Body of pancreas (tissue), 4 donors: Measurements from ENCODE around the gene KCNA4. TPM values are rescaled to one million over a fixed set of nuclear protein-coding genes. Genes with fewer than 3 reads are reported as not detected.
"Not testable (repeated sequence)": the region's sequence is repeated elsewhere in the genome, so short reads cannot be mapped to it uniquely, and the experiment has no call there.

Experiments
- ATAC-seq: fragments of 150-250 bp; one replicate; pipeline ENCODE4 v1.9.1; 2016
- DNase-seq, 4 donors: peaks; one replicate each; pipeline ENCODE4 v3.0.0-alpha.2; 2019
- H3K27ac ChIP-seq, 4 donors: fragments of 200-600 bp; sonication (generic); 1 replicate in 3 of 4; 2 replicates in 1 of 4; pipeline versions ENCODE4 v1.5.1 to v1.6.1; 2016 to 2019; ENCODE audit warnings: mild to moderate bottlenecking in 1 of 4, mixed read lengths in 1 of 4, moderate library complexity in 1 of 4
- H3K27me3 ChIP-seq, 2 donors: fragments of 200-600 bp; sonication (generic); one replicate each; pipeline ENCODE4 v1.6.0; 2016; ENCODE audit warnings: mild to moderate bottlenecking in 1 of 2
- H3K36me3 ChIP-seq, 2 donors: fragments of 200-600 bp; sonication (generic); replicated peaks in 1 of 2; 2 replicates each; pipeline ENCODE4 v1.5.1; 2016; ENCODE audit warnings: low read depth in 2 of 2; ENCODE audit not compliant: insufficient read depth in 1 of 2
- H3K4me1 ChIP-seq: fragments of 200-600 bp; sonication (generic); one replicate; pipeline ENCODE4 v1.6.0; 2016
- H3K4me3 ChIP-seq, 2 donors: fragments of 200-600 bp; sonication (generic); 1 replicate in 1 of 2; 2 replicates in 1 of 2; pipeline ENCODE4 v1.5.1; 2016 to 2019
- H3K9me3 ChIP-seq, 3 donors: fragments of 200-600 bp; sonication (generic); 1 replicate in 2 of 3; 2 replicates in 1 of 3; pipeline ENCODE4 v1.5.1; 2016
- POLR2A ChIP-seq, 3 donors: fragments of 450-650 bp; IDR thresholded peaks; one replicate each; pipeline ENCODE4 v1.6.1; 2016; ENCODE audit warnings: antibody characterized with exemption in 3 of 3, mild to moderate bottlenecking in 2 of 3
- WGBS, 2 donors: methylation state at CpG; one replicate each; pipeline ENCODE4 v1.1.5; 2017; 5-methylcytosine and 5-hydroxymethylcytosine counted together
- intact Hi-C: fragments of 100-400 bp; cut with DNase I; formaldehyde crosslinking; loops from one replicate; pipeline ENCODE4 v1.15.1; 2023
- total RNA-seq, 2 donors: library from RNA; depleted of rRNA; stranded (reverse); fragments of >200 nt; gene quantifications; one replicate each; pipeline ENCODE4 v1.1.0, GENCODE V29; 2016
- TF ChIP-seq, protein P1 (sequence below), 7 experiments: fragments of 450-650 bp in 4 of 7; fragments of 200-600 bp in 3 of 7; sonication (generic) in 3 of 7; IDR thresholded peaks; one replicate each; pipeline ENCODE4 v1.5.1; 2016 to 2019; ENCODE audit warnings: antibody characterized with exemption in 7 of 7

Gene KCNA4
- total RNA-seq, 2 donors from 2014 or later, result 0.33 TPM; not detected in 1

DNA sequence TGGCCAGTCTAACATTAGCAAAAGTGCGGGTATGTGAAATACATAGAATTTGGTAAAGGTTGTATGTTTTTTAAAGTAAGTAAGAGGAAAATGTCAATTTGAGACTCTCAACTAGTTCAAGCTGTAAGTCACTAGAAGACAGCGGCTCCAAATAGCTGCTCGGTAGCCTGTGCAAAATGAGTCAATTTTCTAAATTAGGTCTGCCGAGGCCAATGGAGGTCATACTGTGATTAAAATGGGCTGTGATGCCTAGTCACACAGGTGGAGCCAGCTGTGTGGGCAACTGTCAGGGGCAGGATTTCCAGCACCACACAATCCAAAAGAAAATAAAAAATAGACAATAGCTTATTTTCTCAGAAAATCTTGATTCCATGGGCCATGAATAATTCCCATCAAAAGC lies 32.3 kb downstream of the KCNA4 start:
- Histone ChIP-seq H3K27ac (no peak overlapping the region), H3K27me3 (no peaks in the 10 kb centered on the region), H3K4me3 (no peak overlapping the region), H3K4me1 (no peaks in the 10 kb centered on the region), H3K9me3 (no peaks in the 10 kb centered on the region), H3K36me3 (no peaks in the 10 kb centered on the region)
- 72 to 74% methylated on average over 4 of the region's 4 CpGs for WGBS, 2 donors
- intact Hi-C loops, result no loop called here
- no peak for ATAC-seq
- no peak for DNase-seq
- TF ChIP-seq, protein P1, sequence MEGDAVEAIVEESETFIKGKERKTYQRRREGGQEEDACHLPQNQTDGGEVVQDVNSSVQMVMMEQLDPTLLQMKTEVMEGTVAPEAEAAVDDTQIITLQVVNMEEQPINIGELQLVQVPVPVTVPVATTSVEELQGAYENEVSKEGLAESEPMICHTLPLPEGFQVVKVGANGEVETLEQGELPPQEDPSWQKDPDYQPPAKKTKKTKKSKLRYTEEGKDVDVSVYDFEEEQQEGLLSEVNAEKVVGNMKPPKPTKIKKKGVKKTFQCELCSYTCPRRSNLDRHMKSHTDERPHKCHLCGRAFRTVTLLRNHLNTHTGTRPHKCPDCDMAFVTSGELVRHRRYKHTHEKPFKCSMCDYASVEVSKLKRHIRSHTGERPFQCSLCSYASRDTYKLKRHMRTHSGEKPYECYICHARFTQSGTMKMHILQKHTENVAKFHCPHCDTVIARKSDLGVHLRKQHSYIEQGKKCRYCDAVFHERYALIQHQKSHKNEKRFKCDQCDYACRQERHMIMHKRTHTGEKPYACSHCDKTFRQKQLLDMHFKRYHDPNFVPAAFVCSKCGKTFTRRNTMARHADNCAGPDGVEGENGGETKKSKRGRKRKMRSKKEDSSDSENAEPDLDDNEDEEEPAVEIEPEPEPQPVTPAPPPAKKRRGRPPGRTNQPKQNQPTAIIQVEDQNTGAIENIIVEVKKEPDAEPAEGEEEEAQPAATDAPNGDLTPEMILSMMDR (IDR thresholded peaks at IDR 0.05), result no peak
- no peak for TF ChIP-seq POLR2A (IDR thresholded peaks at IDR 0.05)

DNA sequence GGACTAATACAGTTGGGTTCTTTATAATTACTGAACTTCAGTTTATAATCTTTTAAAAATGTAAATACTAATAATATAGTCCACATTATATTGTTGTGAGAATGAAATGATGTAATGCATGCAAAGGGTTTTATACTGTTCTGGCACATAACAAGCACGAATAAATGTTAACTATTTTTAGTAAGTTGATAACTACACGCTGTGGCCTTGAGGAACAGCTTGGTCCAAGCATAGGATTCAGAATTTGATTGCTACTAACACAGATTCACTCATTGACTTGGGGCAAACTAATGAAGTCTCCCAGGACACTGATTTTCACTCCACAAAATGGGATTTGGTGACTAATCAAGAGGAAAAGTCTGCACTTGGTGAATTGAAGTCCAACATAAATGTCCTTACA lies 38.3 kb downstream of the KCNA4 start:
- H3K27ac ChIP-seq, result no peak overlapping the region
- H3K4me3 ChIP-seq, result no peak overlapping the region
- ATAC-seq (no peak), DNase-seq (no peak)
- no peaks in the 10 kb centered on the region for H3K36me3 ChIP-seq
- H3K9me3 ChIP-seq, result no peaks in the 10 kb centered on the region
- no peaks in the 10 kb centered on the region for H3K27me3 ChIP-seq
- 29 to 37% methylated on average over 2 of the region's 2 CpGs for WGBS, 2 donors
- TF ChIP-seq POLR2A (IDR thresholded peaks at IDR 0.05), result no peak
- TF ChIP-seq, protein P1 (IDR thresholded peaks at IDR 0.05), result no peak
- intact Hi-C loops, result no loop called here
- H3K4me1 ChIP-seq, result no peaks in the 10 kb centered on the region

DNA sequence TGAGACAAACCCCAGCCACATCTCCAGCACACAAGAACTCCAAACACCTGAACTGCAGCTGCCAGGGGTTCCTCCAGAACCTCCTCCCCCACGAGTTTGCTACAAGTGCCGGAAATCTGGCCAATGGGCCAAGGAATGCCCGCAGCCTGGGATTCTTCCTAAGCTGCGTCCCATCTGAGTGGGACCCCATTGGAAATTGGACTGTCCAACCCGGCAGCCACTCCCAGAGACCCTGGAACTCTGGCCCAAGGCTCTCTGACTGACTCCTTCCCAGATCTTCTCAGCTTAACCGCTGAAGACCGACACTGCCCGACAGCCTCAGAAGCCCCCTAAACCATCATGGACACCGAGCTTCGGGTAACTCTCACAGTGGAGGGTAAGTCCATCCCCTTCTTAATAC lies 41.2 kb downstream of the KCNA4 start:
- ATAC-seq, H3K4me1 ChIP-seq, H3K27ac ChIP-seq, H3K4me3 ChIP-seq, intact Hi-C loops, H3K9me3 ChIP-seq, DNase-seq, H3K27me3 ChIP-seq, H3K36me3 ChIP-seq: not testable (repeated sequence)
- 78 to 85% methylated on average over 10 of the region's 10 CpGs for WGBS, 2 donors

DNA sequence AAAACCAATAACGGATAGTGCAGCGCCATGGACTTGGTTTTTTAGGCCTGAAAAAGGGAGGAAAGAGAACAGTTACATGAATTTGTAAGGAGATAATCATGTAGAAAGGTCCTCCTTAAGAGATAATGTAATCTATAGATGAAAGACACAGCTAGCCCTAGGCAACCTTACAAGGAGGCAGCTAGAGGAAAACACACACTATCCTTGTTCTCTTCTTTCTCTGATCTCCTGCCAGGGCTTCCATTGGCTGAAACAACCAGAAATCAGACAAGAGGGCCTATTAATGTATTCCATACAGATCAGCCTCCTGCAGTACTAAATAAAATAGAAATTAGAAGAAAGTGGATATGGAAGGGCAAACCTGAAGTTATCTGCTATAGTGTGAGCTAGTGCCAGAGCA lies 53.0 kb downstream of the KCNA4 start:
- intact Hi-C loops, result no loop called here

DNA sequence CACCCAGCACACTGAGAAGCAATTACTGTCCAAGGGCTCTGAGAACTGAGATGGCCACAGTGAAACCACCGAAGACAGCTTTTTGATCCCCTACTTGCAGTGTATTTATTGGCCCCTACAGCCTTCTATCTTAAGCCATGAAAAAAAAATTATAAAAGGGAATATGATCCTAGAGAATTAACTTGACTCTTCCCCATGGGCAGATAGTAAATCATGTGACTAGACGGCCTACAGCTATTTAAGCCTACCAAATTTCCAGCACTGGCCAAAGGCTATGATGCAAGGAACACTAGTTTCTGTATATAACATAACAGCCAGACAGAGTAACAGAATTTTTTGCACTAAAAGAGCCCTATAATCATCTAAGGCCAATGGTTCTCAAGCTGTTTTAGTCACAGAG lies 53.8 kb downstream of the KCNA4 start:
- no peaks in the 10 kb centered on the region for H3K36me3 ChIP-seq
- no peaks in the 10 kb centered on the region for H3K4me1 ChIP-seq
- no peaks in the 10 kb centered on the region for H3K27me3 ChIP-seq
- no peak for ATAC-seq
- 58 to 76% methylated on average over 2 of the region's 2 CpGs for WGBS, 2 donors
- TF ChIP-seq, protein P1 (IDR thresholded peaks at IDR 0.05), result no peak
- no peak for TF ChIP-seq POLR2A (IDR thresholded peaks at IDR 0.05)
- no peak overlapping the region for H3K27ac ChIP-seq
- intact Hi-C loops, result no loop called here
- H3K9me3 ChIP-seq, result no peaks in the 10 kb centered on the region
- no peak for DNase-seq
- H3K4me3 ChIP-seq, result no peak overlapping the region

More for the DNA sequence above, 53.0 kb downstream of the KCNA4 start:
- 68 to 80% methylated on average over 2 of the region's 2 CpGs for WGBS, 2 donors
- DNase-seq (no peak), ATAC-seq (no peak)
- Histone ChIP-seq H3K27me3 (no peaks in the 10 kb centered on the region), H3K27ac (no peak overlapping the region), H3K9me3 (no peaks in the 10 kb centered on the region), H3K4me3 (no peak overlapping the region), H3K4me1 (no peaks in the 10 kb centered on the region), H3K36me3 (no peaks in the 10 kb centered on the region)
- no peak for TF ChIP-seq POLR2A (IDR thresholded peaks at IDR 0.05)
- TF ChIP-seq, protein P1 (IDR thresholded peaks at IDR 0.05), result no peak
